CD4-positive, alpha-beta T cell treated with Interleukin-1 beta for 1 hour (primary cell): ENCODE results near the gene LRRFIP2.
"Not testable (repeated sequence)": the region's sequence is repeated elsewhere in the genome, so short reads cannot be mapped to it uniquely, and the experiment has no call there.

Experiments
- DNase-seq, 2 donors: peaks; one replicate each; pipeline ENCODE4 v3.0.0-alpha.2; 2020 to 2022

LRRFIP2 gene

GRCh38 chr3:37189109-37189508 is 14.7 kb upstream of the LRRFIP2 start:
- DNase-seq: no peak

- no peak for DNase-seq
Observed at GRCh38 chr3:37183976-37184375, 9.6 kb upstream of the LRRFIP2 start.

GRCh38 chr3:37183375-37183831 is 9.0 kb upstream of the LRRFIP2 start:
- DNase-seq: no peak

GRCh38 chr3:37182816-37183215 is 8.4 kb upstream of the LRRFIP2 start:
- DNase-seq: no peak

GRCh38 chr3:37181756-37182155 is 7.4 kb upstream of the LRRFIP2 start:
- no peak for DNase-seq

GRCh38 chr3:37179144-37179967 is 5.0 kb upstream of the LRRFIP2 start:
- DNase-seq: no peak

- no peak for DNase-seq
Observed at GRCh38 chr3:37173806-37174205, 576 bp downstream of the LRRFIP2 start.

GRCh38 chr3:37171144-37171543 is 3.2 kb downstream of the LRRFIP2 start:
- no peak for DNase-seq

GRCh38 chr3:37170513-37170912 is 3.9 kb downstream of the LRRFIP2 start:
- DNase-seq: no peak

- no peak for DNase-seq
Observed at GRCh38 chr3:37170060-37170459, 4.3 kb downstream of the LRRFIP2 start.

- DNase-seq: no peak
Observed at GRCh38 chr3:37168896-37169295, 5.5 kb downstream of the LRRFIP2 start.

GRCh38 chr3:37163262-37164015 is 10.9 kb downstream of the LRRFIP2 start:
- no peak for DNase-seq

GRCh38 chr3:37162501-37163245 is 11.7 kb downstream of the LRRFIP2 start:
- DNase-seq: no peak

GRCh38 chr3:37161351-37161750 is 13.0 kb downstream of the LRRFIP2 start:
- DNase-seq: no peak

- no peak for DNase-seq
Observed at GRCh38 chr3:37155782-37156181, 18.6 kb downstream of the LRRFIP2 start.

- no peak for DNase-seq
Observed at GRCh38 chr3:37154668-37155314, 19.6 kb downstream of the LRRFIP2 start.

GRCh38 chr3:37150621-37151020 is 23.8 kb downstream of the LRRFIP2 start:
- no peak for DNase-seq

GRCh38 chr3:37149257-37149656 is 25.1 kb downstream of the LRRFIP2 start:
- no peak for DNase-seq

- DNase-seq: no peak
Observed at GRCh38 chr3:37148208-37148607, 26.2 kb downstream of the LRRFIP2 start.

GRCh38 chr3:37147666-37148065 is 26.7 kb downstream of the LRRFIP2 start:
- DNase-seq: no peak

- DNase-seq: not testable (repeated sequence)
Observed at GRCh38 chr3:37146927-37147326, 27.5 kb downstream of the LRRFIP2 start.

GRCh38 chr3:37145611-37146010 is 28.8 kb downstream of the LRRFIP2 start:
- DNase-seq: no peak

GRCh38 chr3:37144806-37145205 is 29.6 kb downstream of the LRRFIP2 start:
- no peak for DNase-seq
